Peyer's patch (tissue), 4 donors: ENCODE measurements around the gene CDK5RAP3. TPM values are rescaled to one million over a fixed set of nuclear protein-coding genes. Genes with fewer than 3 reads are reported as not detected.
A peak's percentile ranks its signal among the peaks of the same experiment; 100 is the strongest.

Source experiments
- DNase-seq, 3 donors: peaks; one replicate each; pipeline ENCODE4 v3.0.0-alpha.2; 2017 to 2019
- H3K27ac ChIP-seq, 4 donors: fragments of 200-600 bp; sonication (generic); one replicate each; pipeline ENCODE4 v1.5.1; 2016 to 2019
- H3K27me3 ChIP-seq, 2 donors: fragments of 200-600 bp; sonication (generic); one replicate each; pipeline ENCODE4 v1.5.1; 2019
- H3K36me3 ChIP-seq, 3 donors: fragments of 200-600 bp; sonication (generic); one replicate each; pipeline ENCODE4 v1.5.1; 2016 to 2019
- H3K4me1 ChIP-seq, 4 donors: fragments of 200-600 bp; sonication (generic); one replicate each; pipeline ENCODE4 v1.5.1; 2016 to 2019
- H3K4me3 ChIP-seq, 4 donors: fragments of 200-600 bp; sonication (generic); 1 replicate in 3 of 4; 2 replicates in 1 of 4; pipeline ENCODE4 v1.5.1; 2016 to 2019; ENCODE audit warnings: mild to moderate bottlenecking in 1 of 4
- H3K9me3 ChIP-seq, 4 donors: fragments of 200-600 bp; sonication (generic); one replicate each; pipeline ENCODE4 v1.5.1; 2016 to 2019; ENCODE audit warnings: mild to moderate bottlenecking in 1 of 4
- POLR2A ChIP-seq, 2 donors: fragments of 450-650 bp; IDR thresholded peaks; one replicate each; pipeline ENCODE4 v1.5.1; 2017; ENCODE audit warnings: antibody characterized with exemption in 2 of 2, mild to moderate bottlenecking in 2 of 2, moderate library complexity in 2 of 2
- total RNA-seq, 4 donors: library from RNA; depleted of rRNA; stranded (reverse); fragments of >200 nt; gene quantifications; one replicate each; pipeline ENCODE4 v1.1.0, GENCODE V29; 2016
- TF ChIP-seq, protein P1 (sequence below), 6 experiments: fragments of 450-650 bp in 4 of 6; fragments of 200-600 bp in 2 of 6; sonication (generic) in 1 of 6; IDR thresholded peaks; one replicate each; pipeline ENCODE4 v1.5.1; 2017 to 2019; ENCODE audit warnings: antibody characterized with exemption in 6 of 6, mild to moderate bottlenecking in 3 of 6, moderate library complexity in 1 of 6

The CDK5RAP3 gene
- 1,000 to 10,000 TPM in 1 of 4 donors, 100 to 1,000 TPM in 3; 198 to 1,062 (median 553) TPM for total RNA-seq

DNA sequence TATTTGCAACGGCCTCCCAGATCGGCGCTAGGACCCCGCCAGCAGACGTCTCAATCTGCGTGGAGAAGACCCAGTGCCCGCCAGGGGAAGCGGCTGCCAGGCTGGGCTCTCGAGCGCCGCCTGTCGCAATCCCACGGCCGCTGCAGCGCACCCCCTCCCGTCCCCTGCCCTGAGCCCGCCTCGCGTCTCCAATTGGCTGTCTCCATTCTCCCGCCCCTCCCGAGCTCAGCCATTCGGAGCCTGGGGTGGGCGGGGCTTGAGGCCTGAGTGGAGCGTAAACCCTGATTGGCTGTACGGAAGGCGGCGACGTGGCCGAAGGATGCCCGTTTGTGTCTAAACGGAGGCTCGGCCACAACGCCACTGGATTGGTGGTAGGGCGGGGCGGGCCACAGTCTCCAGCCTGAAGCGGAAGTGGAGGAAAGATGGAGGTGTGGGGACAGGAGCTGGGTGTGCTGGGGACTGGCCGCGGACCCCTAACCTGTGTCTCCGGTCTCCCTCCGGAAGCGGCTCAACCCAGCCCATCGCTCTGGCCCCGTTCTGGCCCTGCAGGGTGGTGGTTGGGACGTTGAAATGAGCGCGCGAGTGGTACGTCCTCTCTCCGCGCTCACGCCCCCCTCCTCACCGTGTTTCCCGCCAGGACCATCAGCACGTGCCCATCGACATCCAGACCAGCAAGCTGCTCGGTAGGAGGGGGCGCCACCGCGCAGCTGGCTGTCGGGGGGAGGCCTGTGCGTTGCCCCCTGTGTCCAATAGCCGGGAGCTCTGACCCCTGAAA, at the start of gene CDK5RAP3:
TSS of gene CDK5RAP3 (plus strand) at position 389 of the 775 bp plus-strand sequence. CDS start at position 423, 34 bp downstream.
- TF ChIP-seq POLR2A (IDR thresholded peaks at IDR 0.05) = peak; percentile 74 to 81
- TF ChIP-seq, protein P1, sequence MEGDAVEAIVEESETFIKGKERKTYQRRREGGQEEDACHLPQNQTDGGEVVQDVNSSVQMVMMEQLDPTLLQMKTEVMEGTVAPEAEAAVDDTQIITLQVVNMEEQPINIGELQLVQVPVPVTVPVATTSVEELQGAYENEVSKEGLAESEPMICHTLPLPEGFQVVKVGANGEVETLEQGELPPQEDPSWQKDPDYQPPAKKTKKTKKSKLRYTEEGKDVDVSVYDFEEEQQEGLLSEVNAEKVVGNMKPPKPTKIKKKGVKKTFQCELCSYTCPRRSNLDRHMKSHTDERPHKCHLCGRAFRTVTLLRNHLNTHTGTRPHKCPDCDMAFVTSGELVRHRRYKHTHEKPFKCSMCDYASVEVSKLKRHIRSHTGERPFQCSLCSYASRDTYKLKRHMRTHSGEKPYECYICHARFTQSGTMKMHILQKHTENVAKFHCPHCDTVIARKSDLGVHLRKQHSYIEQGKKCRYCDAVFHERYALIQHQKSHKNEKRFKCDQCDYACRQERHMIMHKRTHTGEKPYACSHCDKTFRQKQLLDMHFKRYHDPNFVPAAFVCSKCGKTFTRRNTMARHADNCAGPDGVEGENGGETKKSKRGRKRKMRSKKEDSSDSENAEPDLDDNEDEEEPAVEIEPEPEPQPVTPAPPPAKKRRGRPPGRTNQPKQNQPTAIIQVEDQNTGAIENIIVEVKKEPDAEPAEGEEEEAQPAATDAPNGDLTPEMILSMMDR (IDR thresholded peaks at IDR 0.05) = peak; percentile 92 to 100 (median 97)
- no peaks in the 10 kb centered on the region for H3K9me3 ChIP-seq
- H3K27ac ChIP-seq = peak within 1 kb of the TSS; percentile 81 to 87 (median 84)
- H3K36me3 ChIP-seq = peaks cover 0 to 28% (median 0%) of the 10 kb centered on the region in 3 donors
- H3K4me1 ChIP-seq = peaks cover 0 to 24% (median 2%) of the 10 kb centered on the region in 4 donors
- peak within 1 kb of the TSS; percentile 81 to 91 (median 90) for H3K4me3 ChIP-seq
- no peaks in the 10 kb centered on the region for H3K27me3 ChIP-seq
- DNase-seq = peak; percentile 100

GRCh38 chr17:47924785-47925677, 45.9 kb upstream of the CDK5RAP3 start:
- Histone ChIP-seq H3K4me3 (no peak overlapping the region), H3K27me3 (no peaks in the 10 kb centered on the region), H3K4me1 (no peaks in the 10 kb centered on the region), H3K27ac (no peak overlapping the region), H3K9me3 (no peaks in the 10 kb centered on the region), H3K36me3 (peaks cover 0 to 70% (median 0%) of the 10 kb centered on the region in 3 donors)
- TF ChIP-seq, protein P1 (IDR thresholded peaks at IDR 0.05) = no peak
- TF ChIP-seq POLR2A (IDR thresholded peaks at IDR 0.05) = no peak
- no peak for DNase-seq

- DNase-seq = no peak
- H3K4me3 ChIP-seq = no peak overlapping the region
- no peaks in the 10 kb centered on the region for H3K27me3 ChIP-seq
- H3K9me3 ChIP-seq = no peaks in the 10 kb centered on the region
- H3K36me3 ChIP-seq = peaks cover 0 to 76% (median 0%) of the 10 kb centered on the region in 3 donors
- H3K4me1 ChIP-seq = no peaks in the 10 kb centered on the region
- TF ChIP-seq, protein P1 (IDR thresholded peaks at IDR 0.05) = no peak
- no peak for TF ChIP-seq POLR2A (IDR thresholded peaks at IDR 0.05)
- no peak overlapping the region for H3K27ac ChIP-seq
Observed at GRCh38 chr17:47925678-47925988, 45.3 kb upstream of the CDK5RAP3 start.

DNA sequence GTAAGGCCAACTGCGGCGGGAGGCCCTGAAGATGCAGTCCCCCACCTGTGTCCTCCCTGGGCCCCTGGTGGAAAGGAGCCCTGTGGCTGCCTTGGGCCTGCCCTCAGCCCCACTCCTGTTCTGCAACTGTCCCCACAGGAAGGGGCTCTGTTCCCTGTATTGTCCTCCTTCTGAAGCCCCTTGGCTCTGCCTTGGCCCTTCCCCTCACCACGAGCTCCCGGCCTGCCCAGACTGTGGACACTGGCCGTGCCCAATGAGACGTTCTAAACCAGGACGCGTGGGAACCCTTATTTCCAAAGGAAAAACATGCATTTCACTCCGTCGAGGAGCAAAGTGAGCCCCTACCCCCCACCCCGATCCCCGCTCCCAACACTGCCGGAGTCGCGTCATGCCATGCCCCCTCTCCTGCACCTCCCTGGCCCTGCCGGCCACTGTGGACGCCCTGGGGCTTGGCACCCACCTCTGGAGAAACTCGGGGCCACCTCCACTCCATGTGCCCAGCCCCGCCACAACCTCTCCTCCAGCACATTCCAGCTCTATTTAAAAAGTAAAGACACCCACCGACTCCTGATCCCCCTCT, 43.0 kb upstream of the CDK5RAP3 start:
- Histone ChIP-seq H3K27me3 (no peaks in the 10 kb centered on the region), H3K4me1 (no peaks in the 10 kb centered on the region), H3K4me3 (no peak overlapping the region), H3K9me3 (no peaks in the 10 kb centered on the region), H3K27ac (no peak overlapping the region), H3K36me3 (peaks cover 0 to 75% (median 0%) of the 10 kb centered on the region in 3 donors)
- no peak for DNase-seq
- TF ChIP-seq POLR2A (IDR thresholded peaks at IDR 0.05) = no peak
- TF ChIP-seq, protein P1 (IDR thresholded peaks at IDR 0.05) = no peak

GRCh38 chr17:47928415-47928814, 42.5 kb upstream of the CDK5RAP3 start:
- DNase-seq = no peak
- H3K9me3 ChIP-seq = no peaks in the 10 kb centered on the region
- no peak overlapping the region for H3K27ac ChIP-seq
- H3K4me1 ChIP-seq = no peaks in the 10 kb centered on the region
- H3K27me3 ChIP-seq = no peaks in the 10 kb centered on the region
- no peak for TF ChIP-seq POLR2A (IDR thresholded peaks at IDR 0.05)
- TF ChIP-seq, protein P1 (IDR thresholded peaks at IDR 0.05) = no peak
- H3K36me3 ChIP-seq = peaks cover 0 to 70% (median 0%) of the 10 kb centered on the region in 3 donors
- H3K4me3 ChIP-seq = no peak overlapping the region
